Upper lobe of right lung (tissue), 1 donor: Measurements from ENCODE around the gene SFT2D1. TPM values are rescaled to one million over a fixed set of nuclear protein-coding genes. Genes with fewer than 3 reads are reported as not detected.

Source experiments
- ATAC-seq: fragments of 200-7000 bp; cut with Tn5 transposase; one replicate; pipeline ENCODE4 v1.9.1; 2020; ENCODE audit warnings: mild to moderate bottlenecking, moderate library complexity
- DNase-seq: peaks from one replicate; pipeline ENCODE4 v3.0.0-alpha.2; 2020
- H3K27ac ChIP-seq: fragments of 200-600 bp; one replicate; pipeline ENCODE4 v1.8.0; 2022
- H3K27me3 ChIP-seq: fragments of 200-600 bp; one replicate; pipeline ENCODE4 v1.8.0; 2022; ENCODE audit warnings: mild to moderate bottlenecking
- H3K36me3 ChIP-seq: fragments of 200-600 bp; one replicate; pipeline ENCODE4 v1.8.0; 2022
- H3K4me1 ChIP-seq: fragments of 200-600 bp; one replicate; pipeline ENCODE4 v1.8.0; 2022
- H3K4me3 ChIP-seq: fragments of 200-600 bp; one replicate; pipeline ENCODE4 v1.8.0; 2022; ENCODE audit warnings: mild to moderate bottlenecking
- H3K9me3 ChIP-seq: fragments of 200-600 bp; one replicate; pipeline ENCODE4 v1.8.0; 2022
- intact Hi-C: fragments of 100-400 bp; cut with DNase I; formaldehyde crosslinking; loops from one replicate; pipeline ENCODE4 v1.11.0; 2022
- total RNA-seq: library from RNA; stranded (reverse); fragmentation: NEBNext Ultra II Directional; extraction: Animal tissue kit (Norgen Biotek cat#: 25700); gene quantifications from one replicate; pipeline ENCODE4 v1.2.1, GENCODE V29; 2021
- TF ChIP-seq, protein P1 (sequence below): fragments of 200-600 bp; IDR thresholded peaks from one replicate; pipeline ENCODE4 v1.8.0; 2022; ENCODE audit warnings: antibody characterized with exemption
- donor health status: DM: no; HTN: yes; CAD: no; lungs with severe emphysema.

Gene SFT2D1
- total RNA-seq, 1 donor from 2014 or later: 49.7 TPM

GRCh38 chr6:166274163-166274562, 68.2 kb downstream of the SFT2D1 start:
- H3K9me3 ChIP-seq: no peaks in the 10 kb centered on the region
- no peak overlapping the region for H3K27ac ChIP-seq
- H3K36me3 ChIP-seq: no peaks in the 10 kb centered on the region
- ATAC-seq (no peak), DNase-seq (no peak)
- H3K4me3 ChIP-seq: no peak overlapping the region
- H3K4me1 ChIP-seq: peaks cover 6% of the 10 kb centered on the region
- TF ChIP-seq, protein P1, sequence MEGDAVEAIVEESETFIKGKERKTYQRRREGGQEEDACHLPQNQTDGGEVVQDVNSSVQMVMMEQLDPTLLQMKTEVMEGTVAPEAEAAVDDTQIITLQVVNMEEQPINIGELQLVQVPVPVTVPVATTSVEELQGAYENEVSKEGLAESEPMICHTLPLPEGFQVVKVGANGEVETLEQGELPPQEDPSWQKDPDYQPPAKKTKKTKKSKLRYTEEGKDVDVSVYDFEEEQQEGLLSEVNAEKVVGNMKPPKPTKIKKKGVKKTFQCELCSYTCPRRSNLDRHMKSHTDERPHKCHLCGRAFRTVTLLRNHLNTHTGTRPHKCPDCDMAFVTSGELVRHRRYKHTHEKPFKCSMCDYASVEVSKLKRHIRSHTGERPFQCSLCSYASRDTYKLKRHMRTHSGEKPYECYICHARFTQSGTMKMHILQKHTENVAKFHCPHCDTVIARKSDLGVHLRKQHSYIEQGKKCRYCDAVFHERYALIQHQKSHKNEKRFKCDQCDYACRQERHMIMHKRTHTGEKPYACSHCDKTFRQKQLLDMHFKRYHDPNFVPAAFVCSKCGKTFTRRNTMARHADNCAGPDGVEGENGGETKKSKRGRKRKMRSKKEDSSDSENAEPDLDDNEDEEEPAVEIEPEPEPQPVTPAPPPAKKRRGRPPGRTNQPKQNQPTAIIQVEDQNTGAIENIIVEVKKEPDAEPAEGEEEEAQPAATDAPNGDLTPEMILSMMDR: no peak
- intact Hi-C loops: loop anchor here (10.0 kb wide), 1 partner anchor 121 kb away; no protein-coding TSS in a partner anchor
- peaks cover 6% of the 10 kb centered on the region for H3K27me3 ChIP-seq

DNA sequence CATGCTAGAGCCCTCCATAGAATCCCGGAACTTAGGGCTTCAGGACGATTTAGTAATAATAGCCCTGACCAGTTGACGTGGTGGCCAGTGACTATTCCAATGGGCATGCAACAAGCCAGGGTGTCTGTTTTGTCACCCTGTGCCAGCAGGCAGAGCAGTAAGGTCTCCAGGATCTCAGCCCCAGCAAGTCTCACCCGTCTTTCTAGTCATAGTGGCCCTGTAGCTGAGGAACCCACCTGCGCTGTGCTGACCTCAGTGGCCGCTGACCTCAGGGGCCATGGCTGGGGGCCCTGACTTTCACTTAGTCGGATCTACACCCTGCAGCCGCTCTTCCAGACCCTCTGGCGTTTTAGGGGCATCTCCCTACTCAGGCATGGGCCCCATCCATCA, 71.0 kb downstream of the SFT2D1 start:
- ATAC-seq: no peak
- Histone ChIP-seq H3K9me3 (no peaks in the 10 kb centered on the region), H3K27ac (no peak overlapping the region), H3K4me3 (no peak overlapping the region), H3K36me3 (no peaks in the 10 kb centered on the region), H3K4me1 (no peaks in the 10 kb centered on the region), H3K27me3 (peaks cover 6% of the 10 kb centered on the region)
- intact Hi-C loops: loop anchor here (10.0 kb wide), 1 partner anchor 123 kb away; no protein-coding TSS in a partner anchor
- no peak for DNase-seq
- TF ChIP-seq, protein P1: no peak

- H3K27me3 ChIP-seq: peaks cover 6% of the 10 kb centered on the region
- no peak overlapping the region for H3K27ac ChIP-seq
- H3K9me3 ChIP-seq: no peaks in the 10 kb centered on the region
- intact Hi-C loops: loop anchor here (10.0 kb wide), 1 partner anchor 124 kb away; no protein-coding TSS in a partner anchor
- H3K4me1 ChIP-seq: no peaks in the 10 kb centered on the region
- DNase-seq (no peak), ATAC-seq (no peak)
- TF ChIP-seq, protein P1: no peak
- H3K36me3 ChIP-seq: no peaks in the 10 kb centered on the region
- no peak overlapping the region for H3K4me3 ChIP-seq
Observed at GRCh38 chr6:166270706-166271375, 71.5 kb downstream of the SFT2D1 start.

Other genes with a start within 250 kb of the SFT2D1 start
- not detected for gene TBXT, start 174.7 kb downstream of the SFT2D1 start, total RNA-seq
- gene PRR18, start 34.2 kb downstream of the SFT2D1 start, total RNA-seq: not detected
- gene MPC1, start 40.4 kb upstream of the SFT2D1 start, total RNA-seq: 51.2 TPM
- gene RAMACL, start 244.1 kb upstream of the SFT2D1 start, total RNA-seq: 8.0 TPM